Left kidney (tissue), 2 donors: Measurements from ENCODE around the gene WWOX. TPM values are rescaled to one million over a fixed set of nuclear protein-coding genes. Genes with fewer than 3 reads are reported as not detected.
A peak's percentile ranks its signal among the peaks of the same experiment; 100 is the strongest.

Source experiments
- DNase-seq: peaks from one replicate; pipeline ENCODE4 v3.0.0-alpha.2; 2013
- polyA plus RNA-seq: library from polyadenylated mRNA; unstranded; fragments of 120-200 nt; gene quantifications from one replicate; pipeline ENCODE4 v1.2.1, GENCODE V29; 2013; ENCODE audit not compliant: insufficient read length

The WWOX gene
- polyA plus RNA-seq, 1 donor, result 34.1 TPM

- DNase-seq, result no peak
Observed at GRCh38 chr16:78225919-78226318, 126.5 kb downstream of the WWOX start.

GRCh38 chr16:78227855-78228254 is 128.4 kb downstream of the WWOX start:
- no peak for DNase-seq

GRCh38 chr16:78228704-78229103 is 129.2 kb downstream of the WWOX start:
- no peak for DNase-seq

- no peak for DNase-seq
Observed at GRCh38 chr16:78230832-78231231, 131.4 kb downstream of the WWOX start.

GRCh38 chr16:78235168-78235800 is 135.8 kb downstream of the WWOX start:
- no peak for DNase-seq

GRCh38 chr16:78235876-78236275 is 136.4 kb downstream of the WWOX start:
- DNase-seq, result no peak

- DNase-seq, result no peak
Observed at GRCh38 chr16:78237841-78238240, 138.4 kb downstream of the WWOX start.

GRCh38 chr16:78240459-78241222 is 141.2 kb downstream of the WWOX start:
- no peak for DNase-seq

- DNase-seq, result peak; percentile 42
Observed at GRCh38 chr16:78242239-78242630, 142.8 kb downstream of the WWOX start.

GRCh38 chr16:78244131-78244895 is 144.9 kb downstream of the WWOX start:
- DNase-seq, result no peak

GRCh38 chr16:78246559-78246958 is 147.1 kb downstream of the WWOX start:
- no peak for DNase-seq

- DNase-seq, result peak; percentile 57
Observed at GRCh38 chr16:78249056-78249455, 149.6 kb downstream of the WWOX start.

- DNase-seq, result no peak
Observed at GRCh38 chr16:78249832-78250231, 150.4 kb downstream of the WWOX start.

GRCh38 chr16:78251115-78251514 is 151.7 kb downstream of the WWOX start:
- DNase-seq, result no peak

- no peak for DNase-seq
Observed at GRCh38 chr16:78252757-78253156, 153.3 kb downstream of the WWOX start.

- DNase-seq, result no peak
Observed at GRCh38 chr16:78254841-78255240, 155.4 kb downstream of the WWOX start.

GRCh38 chr16:78256686-78257375 is 157.4 kb downstream of the WWOX start:
- DNase-seq, result no peak

GRCh38 chr16:78257376-78257728 is 157.9 kb downstream of the WWOX start:
- no peak for DNase-seq

- no peak for DNase-seq
Observed at GRCh38 chr16:78258375-78259065, 159.1 kb downstream of the WWOX start.

- no peak for DNase-seq
Observed at GRCh38 chr16:78259873-78260272, 160.4 kb downstream of the WWOX start.

- no peak for DNase-seq
Observed at GRCh38 chr16:78264642-78265041, 165.2 kb downstream of the WWOX start.

- no peak for DNase-seq
Observed at GRCh38 chr16:78269256-78269655, 169.8 kb downstream of the WWOX start.
